CD8-positive, alpha-beta memory T cell (primary cell): ENCODE measurements around the gene IQSEC3. TPM values are rescaled to one million over a fixed set of nuclear protein-coding genes. Genes with fewer than 3 reads are reported as not detected.

Source experiments
- CTCF ChIA-PET: fragments of 350-600 bp; sonication (Branson Sonifier 250); formaldehyde crosslinking; loops from one replicate; lab custom pipeline; 2021; ENCODE audit warnings: antibody characterized with exemption; lab: Charles Lee
- POLR2A ChIA-PET: fragments of 350-600 bp; sonication (Branson Sonifier 250); formaldehyde crosslinking; loops from one replicate; lab custom pipeline; 2021; ENCODE audit warnings: antibody characterized with exemption; lab: Charles Lee
- DNase-seq, 5 donors: peaks; one replicate each; pipeline versions ENCODE4 v3.0.0 to v3.0.0-alpha.2; 2020 to 2022; ENCODE audit warnings: mixed read lengths in 1 of 5
- H3K27ac ChIP-seq: one replicate; pipeline ENCODE4 v1.7.0; 2013; ENCODE audit warnings: low read depth, mild to moderate bottlenecking, low read length, moderate library complexity
- H3K27me3 ChIP-seq: 2 replicates; pipeline ENCODE4 v1.7.0; 2013; ENCODE audit warnings: low read length, mild to moderate bottlenecking; ENCODE audit not compliant: insufficient read depth, poor library complexity, severe bottlenecking
- H3K36me3 ChIP-seq: 2 replicates; pipeline ENCODE4 v1.7.0; 2013; ENCODE audit warnings: mild to moderate bottlenecking, low read length, moderate library complexity; ENCODE audit not compliant: insufficient read depth
- H3K4me1 ChIP-seq: 2 replicates; pipeline ENCODE4 v1.7.0; 2013; ENCODE audit warnings: mild to moderate bottlenecking, low read length, moderate library complexity; ENCODE audit not compliant: insufficient read depth
- H3K4me3 ChIP-seq: 2 replicates; pipeline ENCODE4 v1.7.0; 2013; ENCODE audit warnings: mild to moderate bottlenecking, low read length
- H3K9me3 ChIP-seq: 2 replicates; pipeline ENCODE4 v1.7.0; 2013; ENCODE audit warnings: mild to moderate bottlenecking, low read length
- H3K27ac Mint-ChIP-seq, 8 donors: one replicate each; pipeline ENCODE4 v1.8.0; 2020 to 2021; ENCODE audit warnings: mixed read lengths in 8 of 8, mild to moderate bottlenecking in 6 of 8, inconsistent platforms in 3 of 8, moderate library complexity in 3 of 8
- H3K27me3 Mint-ChIP-seq, 2 donors: one replicate each; pipeline ENCODE4 v1.8.0; 2020 to 2021; ENCODE audit warnings: mixed read lengths in 2 of 2, mild to moderate bottlenecking in 1 of 2, moderate library complexity in 1 of 2
- H3K36me3 Mint-ChIP-seq, 3 donors: one replicate each; pipeline ENCODE4 v1.8.0; 2020 to 2021; ENCODE audit warnings: mixed read lengths in 3 of 3, inconsistent platforms in 1 of 3, mild to moderate bottlenecking in 1 of 3
- H3K4me1 Mint-ChIP-seq, 3 donors: one replicate each; pipeline ENCODE4 v1.8.0; 2020 to 2021; ENCODE audit warnings: mixed read lengths in 3 of 3, inconsistent platforms in 1 of 3, mild to moderate bottlenecking in 1 of 3
- H3K4me3 Mint-ChIP-seq, 7 donors: one replicate each; pipeline ENCODE4 v1.8.0; 2020 to 2021; ENCODE audit warnings: mixed read lengths in 7 of 7, mild to moderate bottlenecking in 6 of 7, moderate library complexity in 4 of 7, inconsistent platforms in 2 of 7
- H3K9me3 Mint-ChIP-seq, 5 donors: one replicate each; pipeline ENCODE4 v1.8.0; 2020 to 2022; ENCODE audit warnings: mixed read lengths in 5 of 5, mild to moderate bottlenecking in 3 of 5, moderate library complexity in 2 of 5, inconsistent platforms in 1 of 5
- polyA plus RNA-seq: library from polyadenylated mRNA; unstranded; fragments of 300-500 nt; fragmentation: Illumina TruSeq; gene quantifications from one replicate; pipeline ENCODE4 v1.2.3, GENCODE V29; 2021
- total RNA-seq, 2 experiments: library from RNA; stranded (reverse); gene quantifications; one replicate each; pipeline ENCODE4 v1.2.3, GENCODE V29; 2021

Gene IQSEC3
- total and polyA plus RNA-seq, 3 experiments from 2014 or later = 0.53 to 0.88 TPM; not detected in 1

- Mint-ChIP-seq H3K27me3 (peaks cover 4 to 37% of the 10 kb centered on the region in 2 donors), H3K4me1 (peaks cover 0 to 15% (median 5%) of the 10 kb centered on the region in 3 donors)
- no peak overlapping the region for H3K4me3 ChIP-seq
Measured at GRCh38 chr12:171276-171675, 104.7 kb downstream of the IQSEC3 start.

DNA sequence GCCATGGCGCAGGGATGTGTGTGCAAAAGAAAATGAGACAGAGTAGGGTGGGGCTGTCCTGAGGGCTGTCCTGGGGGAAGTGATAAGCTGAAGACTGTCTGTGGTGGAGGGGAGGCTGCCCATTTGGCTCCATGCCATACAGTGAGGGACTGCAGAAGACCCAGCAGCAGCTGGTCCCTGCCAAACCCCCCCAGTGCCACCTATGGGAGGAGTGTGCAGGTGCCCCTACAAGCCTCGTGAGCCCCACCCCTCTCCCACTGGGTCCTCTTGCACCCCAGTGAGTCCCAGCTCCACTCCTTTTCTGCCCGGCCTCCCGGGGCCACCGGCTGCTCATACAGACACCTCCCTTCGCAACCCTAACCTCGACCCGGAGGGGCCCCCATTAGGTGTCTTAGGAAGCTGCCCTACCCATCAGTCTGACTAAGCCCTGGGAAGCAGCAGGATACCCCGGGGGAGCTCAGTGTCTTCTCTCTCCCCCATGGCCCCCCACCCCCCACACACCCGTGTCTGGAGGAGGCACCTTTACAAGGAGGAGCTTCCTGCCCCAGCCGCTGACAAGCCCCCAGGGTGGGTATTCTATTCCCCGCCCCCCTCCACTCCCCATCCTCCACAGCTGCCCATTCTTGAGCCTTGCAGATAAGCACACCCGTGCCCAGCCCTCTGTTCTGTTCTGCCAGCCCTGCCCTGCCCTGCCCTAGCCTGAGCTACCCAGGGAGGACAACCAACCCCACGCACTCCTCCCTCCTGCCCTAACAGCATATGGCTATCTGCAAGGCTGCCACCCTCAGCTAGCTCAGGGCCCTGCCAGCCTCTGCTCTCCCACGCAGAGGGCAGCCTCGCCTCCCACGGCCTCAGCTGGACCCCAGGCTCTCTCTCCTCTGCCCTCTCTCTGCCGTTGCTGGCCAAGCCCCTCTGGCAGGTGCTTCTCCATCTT lies 105.4 kb downstream of the IQSEC3 start:
- Mint-ChIP-seq H3K4me3 (no peak overlapping the region), H3K27ac (peak overlapping the region in 1 of 8 donors; percentile 23), H3K27me3 (peaks cover 4 to 42% of the 10 kb centered on the region in 2 donors), H3K36me3 (no peaks in the 10 kb centered on the region), H3K4me1 (peaks cover 0 to 15% (median 5%) of the 10 kb centered on the region in 3 donors), H3K9me3 (no peaks in the 10 kb centered on the region)
- no peak overlapping the region for H3K27ac ChIP-seq
- no peaks in the 10 kb centered on the region for H3K4me1 ChIP-seq
- H3K9me3 ChIP-seq = no peaks in the 10 kb centered on the region
- no peak for DNase-seq
- H3K27me3 ChIP-seq = no peaks in the 10 kb centered on the region
- H3K36me3 ChIP-seq = no peaks in the 10 kb centered on the region
- H3K4me3 ChIP-seq = no peak overlapping the region
- POLR2A ChIA-PET = no interaction called here
- CTCF ChIA-PET = no interaction called here

More at GRCh38 chr12:171276-171675, 104.7 kb downstream of the IQSEC3 start:
- Mint-ChIP-seq H3K4me3 (no peak overlapping the region), H3K36me3 (no peaks in the 10 kb centered on the region), H3K9me3 (no peaks in the 10 kb centered on the region), H3K27ac (no peak overlapping the region)
- Histone ChIP-seq H3K27me3 (no peaks in the 10 kb centered on the region), H3K36me3 (no peaks in the 10 kb centered on the region), H3K27ac (no peak overlapping the region), H3K4me1 (no peaks in the 10 kb centered on the region), H3K9me3 (no peaks in the 10 kb centered on the region)
- ChIA-PET POLR2A (no interaction called here), CTCF (no interaction called here)
- DNase-seq = no peak

- Mint-ChIP-seq H3K4me3 (no peak overlapping the region), H3K9me3 (no peaks in the 10 kb centered on the region), H3K27ac (peak overlapping the region in 1 of 8 donors; percentile 23), H3K27me3 (peaks cover 4 to 40% of the 10 kb centered on the region in 2 donors), H3K36me3 (no peaks in the 10 kb centered on the region), H3K4me1 (peaks cover 0 to 15% (median 5%) of the 10 kb centered on the region in 3 donors)
- Histone ChIP-seq H3K4me3 (no peak overlapping the region), H3K9me3 (no peaks in the 10 kb centered on the region), H3K4me1 (no peaks in the 10 kb centered on the region), H3K27ac (no peak overlapping the region), H3K36me3 (no peaks in the 10 kb centered on the region), H3K27me3 (no peaks in the 10 kb centered on the region)
- CTCF ChIA-PET = no interaction called here
- no peak for DNase-seq
- POLR2A ChIA-PET = no interaction called here
Measured at GRCh38 chr12:172732-173161, 106.2 kb downstream of the IQSEC3 start.

DNA sequence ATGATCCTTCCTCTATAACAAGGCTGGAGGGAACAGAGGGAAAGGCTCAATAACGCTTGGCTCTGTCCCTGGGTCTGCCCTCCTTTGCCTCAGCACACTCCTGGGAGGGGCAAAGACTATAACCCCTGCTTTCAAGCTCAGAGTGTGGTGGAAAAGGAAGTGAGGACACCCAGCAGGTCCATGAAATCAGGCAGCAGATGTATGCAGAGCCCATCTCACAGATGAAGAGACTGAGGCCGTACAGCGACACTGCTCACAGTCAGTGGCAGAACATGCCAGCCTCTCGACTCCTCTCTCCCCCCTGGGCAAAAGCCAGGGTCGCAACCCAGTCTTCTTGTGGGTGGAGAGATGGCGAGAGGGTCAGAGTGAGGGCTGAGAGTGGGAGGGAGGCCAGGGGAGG lies 107.6 kb downstream of the IQSEC3 start:
- ChIA-PET CTCF (no interaction called here), POLR2A (no interaction called here)
- peaks cover 4 to 51% of the 10 kb centered on the region in 2 donors for H3K27me3 Mint-ChIP-seq
- H3K4me3 ChIP-seq = no peak overlapping the region
- no peak overlapping the region for H3K27ac Mint-ChIP-seq
- H3K4me1 ChIP-seq = no peaks in the 10 kb centered on the region
- no peaks in the 10 kb centered on the region for H3K27me3 ChIP-seq
- peak overlapping the region in 1 of 7 donors; percentile 48 for H3K4me3 Mint-ChIP-seq
- no peaks in the 10 kb centered on the region for H3K36me3 Mint-ChIP-seq
- H3K9me3 ChIP-seq = no peaks in the 10 kb centered on the region
- no peaks in the 10 kb centered on the region for H3K36me3 ChIP-seq
- no peak overlapping the region for H3K27ac ChIP-seq
- peaks cover 0 to 8% (median 0%) of the 10 kb centered on the region in 3 donors for H3K4me1 Mint-ChIP-seq
- no peak for DNase-seq
- no peaks in the 10 kb centered on the region for H3K9me3 Mint-ChIP-seq

- Histone ChIP-seq H3K9me3 (no peaks in the 10 kb centered on the region), H3K4me1 (no peaks in the 10 kb centered on the region), H3K4me3 (no peak overlapping the region), H3K27me3 (no peaks in the 10 kb centered on the region), H3K27ac (no peak overlapping the region), H3K36me3 (no peaks in the 10 kb centered on the region)
- CTCF ChIA-PET = no interaction called here
- Mint-ChIP-seq H3K36me3 (no peaks in the 10 kb centered on the region), H3K4me1 (peaks cover 0 to 3% (median 0%) of the 10 kb centered on the region in 3 donors), H3K9me3 (no peaks in the 10 kb centered on the region), H3K27me3 (peaks cover 4 to 48% of the 10 kb centered on the region in 2 donors), H3K27ac (no peak overlapping the region), H3K4me3 (no peak overlapping the region)
- POLR2A ChIA-PET = no interaction called here
- DNase-seq = no peak
Measured at GRCh38 chr12:174596-174995, 108.0 kb downstream of the IQSEC3 start.

DNA sequence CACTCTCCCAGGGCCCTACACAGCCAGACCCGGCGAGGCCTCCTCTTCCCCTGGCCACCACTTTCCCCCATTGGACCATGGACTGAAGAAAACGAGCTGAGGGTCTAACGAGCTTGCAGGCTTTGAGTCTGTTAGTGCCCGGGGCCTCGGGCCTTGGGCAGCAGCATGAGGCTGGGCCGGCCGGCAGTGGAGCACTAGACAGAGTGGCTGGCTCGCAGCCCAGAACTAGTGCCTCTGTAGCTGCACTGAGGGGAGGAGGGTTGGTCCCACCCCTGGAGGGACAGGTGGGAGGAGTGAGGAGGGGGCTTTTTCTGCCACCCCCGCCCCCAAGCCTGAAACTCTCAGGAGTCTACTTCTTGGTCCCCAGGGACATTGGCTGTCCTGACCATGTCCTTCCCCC lies 108.7 kb downstream of the IQSEC3 start:
- no peaks in the 10 kb centered on the region for H3K4me1 ChIP-seq
- no peaks in the 10 kb centered on the region for H3K36me3 ChIP-seq
- Mint-ChIP-seq H3K27ac (no peak overlapping the region), H3K27me3 (peaks cover 4 to 48% of the 10 kb centered on the region in 2 donors), H3K4me1 (peaks cover under 1 to 5% (median 5%) of the 10 kb centered on the region in 3 donors), H3K9me3 (no peaks in the 10 kb centered on the region), H3K4me3 (no peak overlapping the region), H3K36me3 (no peaks in the 10 kb centered on the region)
- H3K9me3 ChIP-seq = no peaks in the 10 kb centered on the region
- ChIA-PET CTCF (no interaction called here), POLR2A (no interaction called here)
- no peaks in the 10 kb centered on the region for H3K27me3 ChIP-seq
- DNase-seq = no peak
- no peak overlapping the region for H3K27ac ChIP-seq
- no peak overlapping the region for H3K4me3 ChIP-seq

- no peaks in the 10 kb centered on the region for H3K4me1 ChIP-seq
- H3K9me3 ChIP-seq = no peaks in the 10 kb centered on the region
- H3K9me3 Mint-ChIP-seq = no peaks in the 10 kb centered on the region
- POLR2A ChIA-PET = no interaction called here
- no peak overlapping the region for H3K27ac ChIP-seq
- no peak overlapping the region for H3K4me3 Mint-ChIP-seq
- peaks cover 3 to 8% (median 8%) of the 10 kb centered on the region in 3 donors for H3K4me1 Mint-ChIP-seq
- no peaks in the 10 kb centered on the region for H3K36me3 ChIP-seq
- CTCF ChIA-PET = no interaction called here
- no peaks in the 10 kb centered on the region for H3K27me3 ChIP-seq
- peaks cover 4 to 51% of the 10 kb centered on the region in 2 donors for H3K27me3 Mint-ChIP-seq
- no peak overlapping the region for H3K27ac Mint-ChIP-seq
- no peaks in the 10 kb centered on the region for H3K36me3 Mint-ChIP-seq
- no peak overlapping the region for H3K4me3 ChIP-seq
- no peak for DNase-seq
Measured at GRCh38 chr12:175759-176158, 109.2 kb downstream of the IQSEC3 start.
